ENCODE measurements around the gene GRHPR.

- no peak for TF ChIP-seq CTCF (IDR thresholded peaks at IDR 0.05; ENCODE audit: insufficient read depth, low read depth, low read length)
- no peak for TF ChIP-seq EZH2 (IDR thresholded peaks at IDR 0.05; ENCODE audit: insufficient read depth, low read length)
Measured at GRCh38 chr9:37424686-37425297, 2.3 kb downstream of the GRHPR start.

All from astrocyte (in vitro differentiated cells and primary cell).